ENCODE results near the gene COMMD10. TPM values are rescaled to one million over a fixed set of nuclear protein-coding genes. Genes with fewer than 3 reads are reported as not detected.

COMMD10 gene
- total RNA-seq, 2 experiments from 2014 or later: 26.0 to 27.6 TPM

- Mint-ChIP-seq H3K27ac (no peak overlapping the region), H3K4me1 (ENCODE audit: low read depth) (peaks cover 17% of the 10 kb centered on the region), H3K4me3 (no peak overlapping the region), H3K9me3 (no peaks in the 10 kb centered on the region), H3K36me3 (ENCODE audit: low read depth) (peaks cover 18% of the 10 kb centered on the region), H3K27me3 (no peaks in the 10 kb centered on the region)
- ChIA-PET POLR2A (no interaction called here), CTCF (no interaction called here)
- Histone ChIP-seq H3K27ac (ENCODE audit: low read depth in 1 of 2, low read length in 2 of 2) (no peak overlapping the region), H3K36me3 (ENCODE audit: insufficient read depth, low read length) (no peaks in the 10 kb centered on the region), H3K4me3 (ENCODE audit: low read length) (no peak overlapping the region), H3K4me1 (ENCODE audit: insufficient read depth, low read length) (no peaks in the 10 kb centered on the region), H3K9me3 (ENCODE audit: control insufficient read depth in 1 of 2, insufficient read depth in 1 of 2, low read length in 2 of 2) (no peaks in the 10 kb centered on the region), H3K27me3 (ENCODE audit: control insufficient read depth in 1 of 2, insufficient read depth in 2 of 2, low read length in 2 of 2) (no peaks in the 10 kb centered on the region)
- intact Hi-C loops (cut with DNase I, micrococcal nuclease): no loop called here
- DNase-seq (no peak), ATAC-seq (ENCODE audit: poor library complexity) (no peak)
- TF ChIP-seq CTCF (IDR thresholded peaks at IDR 0.05): no peak
These were observed 45.6 kb downstream of the COMMD10 start for GRCh38 chr5:116130471-116130870.

GRCh38 chr5:116130976-116131375, 46.2 kb downstream of the COMMD10 start:
- intact Hi-C loops (cut with DNase I, micrococcal nuclease): no loop called here
- ChIA-PET POLR2A (no interaction called here), CTCF (no interaction called here)

GRCh38 chr5:116133281-116133680, 48.5 kb downstream of the COMMD10 start:
- intact Hi-C loops (cut with DNase I, micrococcal nuclease): no loop called here
- no peaks in the 10 kb centered on the region for H3K9me3 Mint-ChIP-seq
- H3K36me3 ChIP-seq (ENCODE audit: insufficient read depth, low read length): no peaks in the 10 kb centered on the region
- no peaks in the 10 kb centered on the region for H3K27me3 ChIP-seq (ENCODE audit: control insufficient read depth in 1 of 2, insufficient read depth in 2 of 2, low read length in 2 of 2)
- DNase-seq (no peak), ATAC-seq (ENCODE audit: poor library complexity) (no peak)
- H3K4me3 ChIP-seq (ENCODE audit: low read length): no peak overlapping the region
- ChIA-PET CTCF (no interaction called here), POLR2A (no interaction called here)
- no peak for TF ChIP-seq CTCF (IDR thresholded peaks at IDR 0.05)
- H3K27ac Mint-ChIP-seq: peak overlapping the region; percentile 40
- H3K4me3 Mint-ChIP-seq: no peak overlapping the region
- H3K36me3 Mint-ChIP-seq (ENCODE audit: low read depth): peaks cover 14% of the 10 kb centered on the region
- peaks cover 41% of the 10 kb centered on the region for H3K4me1 Mint-ChIP-seq (ENCODE audit: low read depth)
- H3K4me1 ChIP-seq (ENCODE audit: insufficient read depth, low read length): peaks cover 4% of the 10 kb centered on the region
- H3K27me3 Mint-ChIP-seq: no peaks in the 10 kb centered on the region
- no peaks in the 10 kb centered on the region for H3K9me3 ChIP-seq (ENCODE audit: control insufficient read depth in 1 of 2, insufficient read depth in 1 of 2, low read length in 2 of 2)
- H3K27ac ChIP-seq (ENCODE audit: low read depth in 1 of 2, low read length in 2 of 2): no peak overlapping the region

More at GRCh38 chr5:116130976-116131375, 46.2 kb downstream of the COMMD10 start:
- no peak for TF ChIP-seq CTCF (IDR thresholded peaks at IDR 0.05)
- Histone ChIP-seq H3K4me1 (ENCODE audit: insufficient read depth, low read length) (peaks cover 4% of the 10 kb centered on the region), H3K36me3 (ENCODE audit: insufficient read depth, low read length) (no peaks in the 10 kb centered on the region), H3K9me3 (ENCODE audit: control insufficient read depth in 1 of 2, insufficient read depth in 1 of 2, low read length in 2 of 2) (no peaks in the 10 kb centered on the region), H3K4me3 (ENCODE audit: low read length) (no peak overlapping the region), H3K27me3 (ENCODE audit: control insufficient read depth in 1 of 2, insufficient read depth in 2 of 2, low read length in 2 of 2) (no peaks in the 10 kb centered on the region), H3K27ac (ENCODE audit: low read depth in 1 of 2, low read length in 2 of 2) (no peak overlapping the region)
- H3K9me3 Mint-ChIP-seq: no peaks in the 10 kb centered on the region
- no peak overlapping the region for H3K27ac Mint-ChIP-seq
- ATAC-seq (ENCODE audit: poor library complexity) (no peak), DNase-seq (no peak)
- no peaks in the 10 kb centered on the region for H3K27me3 Mint-ChIP-seq
- H3K4me3 Mint-ChIP-seq: no peak overlapping the region
- H3K4me1 Mint-ChIP-seq (ENCODE audit: low read depth): peaks cover 22% of the 10 kb centered on the region
- H3K36me3 Mint-ChIP-seq (ENCODE audit: low read depth): peaks cover 16% of the 10 kb centered on the region

Measured in CD4-positive, alpha-beta T cell (primary cell).